Measurements from ENCODE around the gene NIN.

NIN gene

DNA sequence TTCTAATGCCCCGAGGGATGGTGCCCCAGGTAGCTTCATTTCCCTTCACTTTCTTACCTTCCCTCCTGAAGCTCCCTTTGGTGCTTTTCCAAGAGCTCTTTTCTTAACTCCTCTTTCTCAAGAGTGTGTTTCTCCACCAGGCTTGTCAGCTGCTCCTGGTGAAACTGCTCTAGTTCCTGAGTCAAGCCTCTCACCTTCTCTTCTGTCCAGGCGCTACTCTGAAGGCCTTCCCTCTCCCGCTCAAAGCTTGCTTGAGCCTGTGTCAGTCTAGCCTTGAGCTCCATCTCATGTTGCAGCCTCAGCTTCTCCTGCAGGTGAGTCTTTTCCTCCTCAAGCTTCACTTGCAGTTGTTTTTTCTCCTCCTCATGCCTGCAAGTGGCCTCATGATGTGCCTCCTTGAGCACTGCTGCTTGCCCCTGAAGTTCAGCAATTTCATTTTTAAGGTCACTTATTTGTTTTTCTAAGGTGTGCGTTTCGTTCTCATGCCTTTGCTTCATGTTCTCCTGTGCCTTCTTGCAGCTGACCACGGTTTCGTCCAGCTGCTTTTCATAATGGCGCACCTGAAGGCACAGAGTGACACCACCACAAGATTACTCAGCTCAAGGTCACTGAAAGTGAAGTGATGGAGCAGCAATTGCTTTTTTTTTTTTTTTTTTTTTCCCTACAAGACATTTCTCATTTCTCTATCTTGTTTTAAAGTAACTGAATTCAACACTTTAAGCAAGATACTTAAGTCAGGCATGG, 71.0 kb downstream of the NIN start:
- DNase-seq, result no peak

- no peak for DNase-seq
These were observed 72.0 kb downstream of the NIN start for GRCh38 chr14:50758945-50759344.

GRCh38 chr14:50758305-50758704, 72.7 kb downstream of the NIN start:
- no peak for DNase-seq

GRCh38 chr14:50757702-50758101, 73.3 kb downstream of the NIN start:
- no peak for DNase-seq

- DNase-seq, result no peak
These were observed 74.7 kb downstream of the NIN start for GRCh38 chr14:50756300-50756699.

- DNase-seq, result no peak
These were observed 80.6 kb downstream of the NIN start for GRCh38 chr14:50750323-50750722.

DNA sequence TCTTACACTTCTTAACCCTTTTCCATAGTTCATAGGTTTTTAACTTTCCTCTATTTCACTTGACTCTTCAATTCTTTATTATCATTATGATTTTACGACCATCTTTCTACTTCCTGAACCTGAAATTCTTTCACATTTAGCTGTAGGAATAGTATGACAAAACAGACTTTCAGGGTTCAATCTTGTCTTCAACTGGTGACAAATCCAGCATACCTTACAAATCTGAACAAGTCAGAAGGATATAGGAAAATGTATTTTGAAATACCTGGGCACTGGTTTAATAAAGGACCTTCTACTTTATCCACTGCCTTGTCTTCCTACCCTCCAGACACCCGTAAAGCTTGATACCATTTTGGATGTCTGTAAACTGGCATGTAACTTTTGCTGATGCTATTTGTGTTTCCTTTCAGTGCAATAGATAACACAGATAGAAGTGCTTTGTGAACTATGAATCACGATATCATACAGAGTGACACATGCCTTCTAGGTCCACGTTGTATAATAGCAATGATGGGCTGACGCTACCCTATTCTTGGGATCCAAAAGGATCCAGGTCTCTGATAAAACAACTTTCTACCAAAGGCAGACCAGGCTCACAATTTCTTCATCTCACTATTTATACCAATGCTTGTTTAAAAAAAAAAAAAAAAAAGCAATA, 85.4 kb downstream of the NIN start:
- no peak for DNase-seq

- DNase-seq, result no peak
These were observed 86.7 kb downstream of the NIN start for GRCh38 chr14:50744231-50744630.

GRCh38 chr14:50741567-50741966, 89.4 kb downstream of the NIN start:
- no peak for DNase-seq

DNA sequence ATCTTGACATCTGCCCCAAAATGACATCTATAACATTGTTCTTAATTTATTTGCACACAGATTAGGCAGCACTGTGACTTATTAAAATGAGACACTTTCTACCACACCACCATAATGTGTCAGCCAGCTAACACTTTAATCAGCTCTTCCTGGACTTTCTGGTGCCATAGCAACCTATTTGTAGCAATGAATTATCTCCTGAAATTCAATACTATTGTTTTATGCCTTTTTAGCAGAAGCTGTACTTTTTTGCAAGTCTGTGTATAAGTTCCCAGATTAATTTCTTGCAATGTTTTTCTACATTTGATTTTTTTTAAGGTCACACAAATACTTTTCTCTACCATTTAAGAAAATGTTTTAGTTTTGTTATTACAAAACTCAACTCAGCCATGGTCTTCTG, 90.1 kb downstream of the NIN start:
- no peak for DNase-seq

GRCh38 chr14:50739186-50739585, 91.8 kb downstream of the NIN start:
- DNase-seq, result no peak

DNA sequence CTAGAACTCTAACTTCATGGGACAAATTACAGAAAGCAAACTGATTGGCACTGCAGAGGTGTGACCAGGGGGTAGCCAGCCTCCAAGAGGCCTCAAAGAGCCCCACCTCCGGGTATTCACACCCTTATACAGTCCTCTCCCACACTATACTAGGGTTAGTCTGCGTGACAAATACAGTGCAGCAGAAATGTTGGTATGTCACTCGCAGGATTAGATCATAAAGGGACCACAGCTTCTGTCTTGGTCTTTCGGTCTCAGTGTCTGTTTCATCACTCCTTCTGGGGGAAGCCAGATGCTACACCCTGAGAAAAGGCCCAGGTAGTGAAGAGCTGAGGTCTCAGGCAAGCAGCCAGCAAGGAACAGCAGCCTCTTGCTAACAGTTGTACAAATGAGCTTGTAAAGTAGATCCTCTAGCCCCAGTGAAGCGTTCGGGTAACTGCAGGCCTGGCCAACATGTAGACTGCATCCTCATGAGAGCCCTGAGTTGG, 94.0 kb downstream of the NIN start:
- no peak for DNase-seq

- no peak for DNase-seq
These were observed 95.8 kb downstream of the NIN start for GRCh38 chr14:50734950-50735695.

GRCh38 chr14:50733494-50733893, 97.5 kb downstream of the NIN start:
- no peak for DNase-seq

GRCh38 chr14:50728836-50729235, 102.1 kb downstream of the NIN start:
- no peak for DNase-seq

DNA sequence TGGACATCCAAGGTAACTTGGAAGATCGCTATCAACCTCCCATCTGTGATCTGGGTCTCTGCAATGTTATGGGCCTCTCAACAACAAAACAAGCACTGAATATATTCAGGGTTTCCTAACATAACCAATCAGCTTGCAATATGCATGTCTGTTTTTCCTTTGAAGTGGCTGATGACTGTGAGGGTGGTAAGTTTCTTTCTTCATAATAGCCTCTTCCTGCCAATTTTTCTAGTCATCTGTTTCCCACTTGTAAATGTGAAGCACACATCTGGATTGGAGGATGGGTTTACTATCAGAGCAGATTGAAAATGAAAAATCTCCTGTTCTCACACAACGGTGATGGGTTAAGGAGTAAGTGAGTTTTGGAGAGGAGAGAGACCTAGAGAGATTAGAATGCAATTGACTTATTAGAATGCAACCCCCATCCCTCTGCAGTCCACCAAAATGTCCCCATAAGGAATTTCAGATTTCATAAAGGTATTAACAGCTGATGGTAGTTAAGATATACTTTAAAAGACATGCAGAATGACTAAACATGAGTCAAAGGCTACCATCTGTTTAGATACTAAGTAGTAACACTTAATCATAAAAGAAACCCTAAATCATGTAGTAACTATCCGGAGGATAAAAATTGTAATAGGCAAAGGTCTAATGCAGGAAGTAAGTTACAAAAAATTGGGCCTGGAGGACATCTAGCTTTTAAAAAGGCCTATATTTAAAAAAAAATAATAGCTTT, 104.4 kb downstream of the NIN start:
- DNase-seq, result no peak

- no peak for DNase-seq
These were observed 105.2 kb downstream of the NIN start for GRCh38 chr14:50725761-50726160.

- peak; percentile 21 for DNase-seq
These were observed 110.8 kb downstream of the NIN start for GRCh38 chr14:50719911-50720759.

- no peak for DNase-seq
These were observed 112.0 kb downstream of the NIN start for GRCh38 chr14:50718949-50719348.

DNA sequence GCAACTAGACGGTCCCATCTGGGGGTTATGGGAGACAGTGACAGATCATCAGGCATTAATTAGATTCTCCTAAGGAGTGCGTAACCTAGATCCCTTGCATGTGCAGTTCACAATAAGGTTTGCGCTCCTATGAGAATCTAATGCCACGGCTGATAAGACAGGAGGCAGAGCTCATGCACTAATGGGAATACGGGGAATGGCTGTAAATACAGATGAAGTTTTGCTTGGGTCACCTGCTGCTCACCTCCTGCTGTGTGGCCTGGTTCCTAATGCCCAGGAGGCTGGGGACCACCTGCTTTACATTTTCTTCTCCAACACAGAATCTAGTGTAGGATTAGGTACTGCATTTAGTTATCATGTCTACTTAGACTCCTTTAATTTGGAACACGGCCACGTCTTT, 113.2 kb downstream of the NIN start:
- DNase-seq, result no peak

DNA sequence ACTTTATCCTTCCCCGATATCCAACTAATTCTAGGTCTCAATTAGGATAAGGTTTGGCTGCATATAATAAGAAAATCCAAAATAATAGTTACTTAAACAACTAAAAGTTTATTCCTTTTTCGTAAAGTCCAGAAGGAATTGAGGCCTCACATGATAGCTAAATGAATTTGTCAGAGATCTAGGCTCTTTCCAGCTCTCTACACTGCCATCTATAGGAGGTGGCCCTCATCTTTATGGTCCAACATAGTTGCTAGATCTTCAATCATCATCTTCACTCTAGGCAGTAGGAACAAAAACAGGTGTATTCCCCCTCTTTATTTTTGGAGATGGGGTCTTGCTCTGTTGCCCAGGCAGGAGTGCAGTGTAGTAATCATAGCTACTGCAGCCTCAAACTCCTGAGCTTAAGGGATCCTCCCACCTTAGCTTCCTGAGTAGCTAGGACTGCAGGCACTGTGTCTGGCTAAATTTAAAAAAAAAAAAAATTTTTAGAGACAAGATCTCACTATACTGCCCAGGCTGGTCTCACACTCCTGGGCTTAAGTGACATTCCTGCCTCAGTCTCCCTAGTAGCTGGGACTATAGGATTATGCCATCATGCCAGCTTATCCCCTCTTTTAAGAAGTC, 116.4 kb downstream of the NIN start:
- no peak for DNase-seq

GRCh38 chr14:50711043-50711442, 119.9 kb downstream of the NIN start:
- DNase-seq, result no peak

Data from amniotic stem cell (primary cell).